HG03039 (cell line): ENCODE measurements around the gene TEX2.
"Not testable (repeated sequence)": the region's sequence is repeated elsewhere in the genome, so short reads cannot be mapped to it uniquely, and the experiment has no call there.

ENCODE experiments used
- ATAC-seq: cut with Tn5 transposase; IDR thresholded peaks from one replicate; pipeline ENCODE4 v1.9.1; 2021; ENCODE audit warnings: mild to moderate bottlenecking, moderate library complexity; ENCODE audit not compliant: unreplicated experiment

The TEX2 gene

DNA sequence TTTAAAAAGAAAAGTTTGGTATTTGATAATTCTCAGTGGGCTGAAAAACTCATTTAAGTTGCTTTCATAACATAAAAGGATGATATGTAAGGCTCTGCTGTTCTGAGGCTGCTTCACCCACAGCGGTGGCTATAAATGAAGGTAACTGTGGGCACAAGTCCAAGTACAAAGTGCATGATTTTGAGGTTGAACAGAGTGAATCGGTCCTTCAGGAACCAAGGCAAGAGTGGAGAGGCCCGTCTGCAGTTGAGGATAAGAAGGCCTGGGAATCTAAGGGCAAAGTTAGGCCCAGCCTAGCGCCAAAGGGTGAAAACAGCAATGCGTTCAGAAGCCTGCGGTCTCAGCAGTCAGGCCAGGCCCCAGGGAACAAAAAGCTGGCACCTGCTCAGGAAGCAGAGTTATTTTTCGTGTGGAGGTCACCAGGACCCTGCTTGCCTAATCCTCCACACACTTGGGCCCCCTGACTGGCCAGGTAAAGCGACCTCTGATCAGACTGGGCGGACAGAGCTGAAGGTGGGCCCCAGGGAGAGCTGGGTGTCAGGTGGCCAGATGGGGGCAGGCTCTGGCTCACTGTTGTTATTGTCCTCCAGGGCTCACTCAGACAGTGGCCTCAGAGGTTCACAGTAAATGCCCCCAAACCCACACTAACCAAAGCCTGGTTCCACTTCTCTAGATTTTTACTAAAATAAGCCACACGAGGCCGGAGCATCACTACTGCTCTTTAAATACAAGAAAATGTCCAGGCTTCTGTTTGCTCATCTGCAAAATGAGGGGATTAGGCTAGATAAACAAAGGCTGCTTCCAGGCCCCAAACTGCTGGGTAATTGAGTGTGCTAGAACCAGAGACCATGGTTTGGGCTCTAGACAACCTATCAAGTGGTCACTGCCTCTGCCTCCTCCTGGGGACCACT, 46.5 kb downstream of the TEX2 start:
- ATAC-seq, result no peak

DNA sequence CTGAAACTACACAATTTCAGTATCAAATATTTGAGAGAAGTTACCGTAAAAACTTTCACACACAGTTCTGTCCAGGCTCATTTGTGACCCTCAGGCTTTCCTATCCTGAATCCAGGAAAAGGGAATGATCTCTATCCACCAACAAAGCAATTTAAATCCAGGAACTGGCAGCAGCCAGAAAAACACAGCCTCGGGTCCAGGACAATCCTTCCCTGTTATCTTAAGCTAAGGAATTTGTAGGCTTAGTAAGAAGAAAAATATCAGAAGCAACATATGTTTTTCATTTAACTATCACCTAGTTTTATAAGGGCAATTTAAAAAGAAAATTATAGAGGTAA, 47.1 kb downstream of the TEX2 start:
- ATAC-seq, result no peak

DNA sequence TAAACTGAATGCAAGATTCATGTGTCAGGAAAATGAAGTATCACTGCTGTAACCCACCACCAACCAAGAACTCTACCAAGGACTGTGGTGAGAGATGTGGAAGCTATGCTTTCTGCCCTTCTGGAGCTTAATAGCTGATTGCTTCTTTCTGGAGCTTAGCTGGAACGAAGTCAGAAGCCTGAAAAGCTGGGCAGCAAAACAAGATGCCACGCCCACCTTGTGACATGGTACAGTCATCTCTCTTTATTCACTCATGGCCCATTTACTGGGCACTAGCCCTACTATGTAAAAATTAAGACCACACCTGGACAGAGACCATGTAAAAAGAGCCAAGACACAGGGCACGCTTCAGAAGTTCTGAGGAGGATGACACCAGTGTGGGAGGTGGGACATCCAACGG, 48.1 kb downstream of the TEX2 start:
- no peak for ATAC-seq

DNA sequence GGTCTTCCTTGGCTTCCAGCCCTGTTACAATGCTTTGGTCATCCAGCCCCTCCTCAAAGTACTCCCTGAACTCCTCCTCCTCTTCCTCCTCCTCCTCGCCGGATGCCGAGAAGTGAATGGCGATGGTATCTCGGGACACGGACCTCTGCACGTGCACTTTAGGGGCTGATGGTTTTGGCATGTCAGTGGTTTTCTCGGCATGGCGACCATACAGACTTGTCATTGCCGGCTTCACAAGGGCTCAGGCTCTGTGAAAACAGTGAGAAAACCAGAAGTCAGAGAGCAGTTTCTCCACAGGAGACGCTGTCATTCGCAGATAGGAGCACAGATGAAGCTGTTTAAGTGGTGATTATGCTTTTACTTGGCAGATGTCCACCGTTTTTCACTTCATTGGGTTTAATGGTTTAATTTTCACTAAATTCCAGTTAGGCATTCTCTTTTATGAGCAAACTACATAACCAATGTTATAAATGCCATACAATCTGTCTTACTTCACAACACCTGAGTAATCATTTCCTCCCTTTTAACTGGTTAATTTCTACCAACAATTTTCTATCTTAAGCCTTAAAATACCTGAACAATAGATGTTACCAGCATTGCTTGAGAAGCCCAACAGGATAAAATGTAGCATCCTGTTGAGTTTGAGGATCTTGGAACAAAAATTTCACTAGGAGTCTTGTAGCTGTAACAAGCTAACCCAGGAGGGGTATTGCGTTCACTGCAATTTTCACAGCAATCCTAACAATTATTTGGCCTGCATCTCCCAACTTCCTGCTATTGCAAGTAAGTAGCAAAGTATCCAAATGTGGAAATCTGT, 48.9 kb downstream of the TEX2 start:
- ATAC-seq, result no peak

DNA sequence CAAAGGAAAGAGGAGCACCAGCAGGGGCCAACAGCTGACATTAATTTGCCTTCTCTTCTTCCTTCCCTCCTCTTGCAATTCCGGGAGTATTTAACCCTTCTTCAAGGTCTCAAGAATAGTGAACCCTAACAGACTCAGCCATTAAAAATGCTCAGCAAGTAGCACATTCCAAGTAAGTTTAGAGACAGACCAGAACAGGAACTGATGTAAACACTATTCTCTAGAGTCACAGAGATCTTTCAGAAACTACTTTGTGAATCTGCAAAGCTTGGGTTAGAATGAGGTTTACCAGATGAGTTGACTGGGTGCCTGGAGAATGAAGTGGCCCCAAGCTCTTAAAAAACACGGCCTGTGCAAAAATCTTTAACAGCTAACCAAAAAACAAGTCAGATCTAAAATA, 50.9 kb downstream of the TEX2 start:
- ATAC-seq, result no peak

DNA sequence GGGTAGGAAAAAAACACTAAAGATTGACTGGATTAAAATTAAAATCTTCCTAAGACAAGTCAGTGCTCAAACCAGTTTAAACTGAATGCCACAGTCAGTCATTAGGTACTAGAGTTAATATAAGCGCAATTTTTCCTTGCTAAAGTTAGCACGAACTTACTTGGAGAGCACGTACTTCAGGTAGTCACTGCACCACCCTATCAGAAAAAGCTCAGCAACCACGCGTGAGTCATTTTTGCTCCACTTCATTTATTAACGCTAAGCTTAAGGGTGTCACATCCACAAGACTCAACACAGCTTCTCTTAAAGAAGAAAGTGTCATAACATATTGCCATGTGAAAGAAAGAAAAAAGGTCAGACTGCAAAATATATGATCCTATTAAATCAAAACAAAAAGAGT, 53.1 kb downstream of the TEX2 start:
- ATAC-seq, result no peak

DNA sequence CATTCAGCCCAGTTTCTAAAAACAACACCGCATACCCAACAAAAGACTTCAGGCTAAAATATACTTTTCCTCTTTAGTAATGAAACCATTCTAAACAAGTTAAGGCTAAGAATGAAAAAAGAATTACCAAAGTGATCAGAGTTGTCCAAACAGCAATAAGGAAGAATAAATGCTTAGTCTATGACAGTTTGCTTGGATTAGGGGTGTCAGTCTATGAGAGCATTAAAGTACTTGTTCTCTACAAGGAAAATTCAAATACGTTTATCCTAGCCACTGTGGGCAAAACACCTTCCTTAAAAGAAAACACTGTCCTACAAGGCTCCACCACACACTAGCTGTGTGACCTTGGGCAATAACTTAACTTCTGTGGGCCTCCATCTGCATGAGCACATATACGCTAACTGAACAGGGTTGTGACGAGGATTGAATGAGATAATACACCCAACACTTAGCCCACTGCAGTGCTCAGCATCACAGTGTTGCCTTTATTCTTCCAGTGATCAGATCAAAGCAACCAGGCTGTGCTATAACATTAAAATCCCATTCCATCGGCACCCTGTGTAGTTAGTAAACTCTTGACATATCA, 53.6 kb downstream of the TEX2 start:
- ATAC-seq, result no peak

DNA sequence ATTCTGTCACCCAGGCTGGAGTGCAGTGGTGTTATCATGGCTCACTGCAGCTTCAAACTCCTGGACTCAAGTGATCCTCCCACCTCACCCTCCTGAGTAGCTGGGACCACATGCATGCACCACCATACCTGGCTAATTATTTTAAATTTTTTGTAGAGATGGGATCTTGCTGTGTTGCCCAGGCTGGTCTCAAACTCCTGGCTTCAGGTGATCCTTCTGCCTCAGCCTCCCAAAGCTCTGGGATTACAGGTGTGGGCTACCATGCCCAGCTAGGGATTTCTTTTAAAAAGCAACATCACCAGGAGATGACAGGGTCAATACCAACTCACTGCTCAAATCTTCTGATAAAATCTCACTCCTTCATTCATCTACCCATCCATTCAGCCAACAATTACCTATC, 54.4 kb downstream of the TEX2 start:
- not testable (repeated sequence) for ATAC-seq

DNA sequence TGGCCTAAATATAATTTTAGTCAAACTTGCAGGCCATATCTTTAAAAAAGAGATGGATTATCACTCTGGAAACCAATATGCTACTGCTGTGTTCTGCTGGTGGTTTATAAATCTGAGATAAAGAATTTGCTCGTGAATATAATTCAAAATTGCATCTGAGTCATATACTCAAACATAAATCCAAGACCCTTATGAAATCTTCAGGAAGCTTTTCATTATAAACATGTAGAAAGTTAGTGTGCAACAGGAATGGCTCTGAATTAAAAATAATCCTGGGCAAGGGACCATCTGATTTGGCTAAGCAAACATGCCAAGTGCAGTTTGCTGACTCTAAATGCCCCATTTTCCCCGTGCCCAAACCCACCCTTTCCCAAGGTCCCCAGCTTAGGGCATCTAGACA, 57.3 kb downstream of the TEX2 start:
- ATAC-seq, result no peak

DNA sequence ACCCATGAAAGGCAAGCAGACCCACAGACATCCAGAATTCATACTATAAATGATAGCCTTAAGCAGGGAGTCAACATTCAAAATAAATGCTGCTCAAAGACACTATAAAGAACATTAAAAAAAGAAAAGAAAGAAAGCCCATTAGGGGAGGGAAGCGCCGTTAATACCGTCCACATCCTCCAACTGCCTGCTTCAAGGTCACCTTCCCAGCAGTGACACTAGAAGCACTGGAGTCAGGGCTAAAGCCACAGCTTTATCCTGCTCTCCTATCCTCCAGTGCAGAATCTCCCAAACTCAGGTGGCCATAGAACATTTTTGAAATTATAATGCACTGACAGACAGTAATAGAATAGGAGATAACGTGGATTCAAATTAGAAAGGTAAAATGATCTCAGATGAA, 59.4 kb downstream of the TEX2 start:
- ATAC-seq, result no peak

DNA sequence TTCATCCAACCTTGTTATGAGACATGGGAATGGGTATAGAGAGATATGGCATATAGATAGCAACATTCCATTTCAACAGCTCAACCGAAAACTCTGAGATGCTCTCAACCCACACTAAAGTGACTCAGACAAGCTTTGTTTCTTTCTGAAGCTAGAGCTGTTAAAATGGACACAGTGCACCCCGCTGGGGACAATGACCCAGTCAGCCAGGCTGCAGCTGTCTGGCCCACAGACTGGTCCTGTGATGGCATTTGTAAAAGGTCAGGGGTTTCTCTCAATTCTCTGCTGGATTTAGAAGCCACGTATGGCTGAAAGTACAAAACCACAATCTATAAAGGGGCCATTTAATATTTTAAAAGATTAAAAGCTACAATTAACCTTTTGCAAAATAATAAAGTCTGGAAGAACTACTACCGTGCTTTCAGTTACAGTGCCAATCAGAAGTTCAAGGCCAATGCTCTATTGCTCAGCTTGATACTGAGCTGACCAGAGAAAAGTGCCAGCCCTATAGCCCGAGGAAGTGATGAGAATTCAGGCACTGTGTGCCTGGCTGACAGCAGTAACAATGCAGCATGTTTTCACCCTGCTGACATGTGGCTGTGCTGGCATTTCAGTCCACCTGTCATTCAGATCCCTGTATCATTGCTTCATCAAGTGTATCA, 60.2 kb downstream of the TEX2 start:
- ATAC-seq, result no peak

DNA sequence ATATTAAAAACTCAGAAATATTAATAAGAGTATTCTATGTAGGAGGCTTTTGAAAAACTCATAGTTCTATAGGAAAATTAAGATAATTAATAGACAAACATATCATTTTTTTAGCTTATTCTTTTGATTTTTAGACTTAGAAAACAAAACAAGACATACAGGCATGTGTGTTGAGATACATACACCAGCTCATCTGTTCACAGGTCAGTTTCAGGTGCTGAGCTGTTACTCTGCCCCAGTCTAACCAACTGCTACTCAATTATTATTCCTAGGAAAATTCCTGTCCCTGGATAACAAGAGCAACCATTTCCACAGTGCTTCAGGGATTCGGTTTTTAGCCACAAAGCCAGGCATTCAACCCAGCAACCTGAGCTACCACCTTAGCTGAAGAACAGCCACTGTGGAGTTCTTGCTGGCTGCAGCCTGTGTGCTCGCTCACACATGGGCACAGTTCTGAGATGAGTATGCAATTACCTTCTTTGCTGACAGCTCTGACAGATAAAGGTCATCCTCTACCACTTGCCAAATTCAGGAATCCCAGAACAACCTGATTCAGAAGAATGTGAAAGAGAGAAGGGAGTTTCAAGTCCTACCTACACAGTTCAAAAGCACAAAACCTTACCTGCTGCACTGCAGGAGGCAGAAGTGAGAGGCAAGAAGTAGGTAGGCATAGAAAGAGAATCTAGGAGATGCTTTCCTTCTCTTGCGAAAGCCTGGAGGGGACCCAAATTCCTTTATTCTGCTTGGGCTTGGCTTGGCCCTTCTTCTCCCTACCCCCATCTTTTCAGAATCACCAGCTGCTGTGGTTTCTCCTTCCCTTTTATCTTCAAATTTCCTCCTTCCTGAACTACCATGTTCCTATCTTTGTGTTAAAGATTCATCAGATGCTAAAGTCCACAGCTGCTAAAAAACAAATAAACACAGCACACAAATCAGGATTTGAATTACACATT, 62.7 kb downstream of the TEX2 start:
- no peak for ATAC-seq

DNA sequence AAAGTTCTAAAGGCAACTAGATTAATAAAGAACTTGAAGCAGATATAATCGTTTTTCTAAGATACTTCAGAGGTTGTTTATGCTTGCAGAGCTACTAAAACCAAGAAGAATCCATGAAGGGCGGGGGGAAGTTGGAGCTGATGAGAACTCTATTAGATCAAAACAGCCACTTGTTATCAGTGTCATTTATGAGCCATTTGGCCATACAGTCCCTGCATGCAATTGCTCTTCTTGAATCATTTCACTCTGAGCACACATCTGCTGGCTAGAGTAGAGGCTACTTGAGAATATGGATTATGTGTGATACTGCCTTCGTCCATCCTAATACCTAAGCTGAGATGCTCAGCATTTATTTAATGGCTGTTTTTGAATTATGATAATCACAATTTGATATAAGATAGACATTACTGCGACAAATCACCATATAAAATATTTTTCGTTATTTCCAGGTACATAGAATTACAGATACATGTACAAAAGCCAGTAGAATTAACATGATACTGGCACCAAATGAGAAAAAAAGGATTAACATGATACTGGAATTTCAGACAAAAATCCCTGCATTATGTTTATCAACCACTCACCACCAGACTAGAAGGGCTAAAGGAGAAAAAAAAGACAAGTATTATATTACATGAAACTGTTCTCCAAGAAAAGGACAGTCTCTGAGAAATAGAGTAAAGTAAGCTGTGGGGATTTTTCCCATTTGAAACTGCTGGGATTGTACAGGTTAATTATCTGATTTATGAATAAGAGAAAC, 64.5 kb downstream of the TEX2 start:
- no peak for ATAC-seq

DNA sequence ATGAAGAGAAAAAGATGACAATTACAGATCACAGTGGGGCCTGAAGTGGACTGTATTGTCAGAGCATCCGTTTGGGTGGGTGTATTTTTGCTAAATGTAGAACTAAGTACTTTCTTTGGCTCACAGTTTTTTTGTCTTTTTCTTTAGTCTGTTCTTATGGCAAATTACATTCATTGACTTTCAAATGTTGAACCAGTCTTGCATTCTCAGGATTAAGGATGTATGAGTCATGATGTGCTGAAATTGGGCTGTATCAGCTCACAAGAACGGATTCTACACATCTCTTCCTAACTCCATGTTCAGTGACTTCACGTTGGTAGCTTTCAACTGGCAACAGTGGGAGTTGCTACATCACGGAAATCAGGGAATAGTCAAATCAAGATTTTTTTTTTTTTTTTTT, 66.5 kb downstream of the TEX2 start:
- no peak for ATAC-seq

DNA sequence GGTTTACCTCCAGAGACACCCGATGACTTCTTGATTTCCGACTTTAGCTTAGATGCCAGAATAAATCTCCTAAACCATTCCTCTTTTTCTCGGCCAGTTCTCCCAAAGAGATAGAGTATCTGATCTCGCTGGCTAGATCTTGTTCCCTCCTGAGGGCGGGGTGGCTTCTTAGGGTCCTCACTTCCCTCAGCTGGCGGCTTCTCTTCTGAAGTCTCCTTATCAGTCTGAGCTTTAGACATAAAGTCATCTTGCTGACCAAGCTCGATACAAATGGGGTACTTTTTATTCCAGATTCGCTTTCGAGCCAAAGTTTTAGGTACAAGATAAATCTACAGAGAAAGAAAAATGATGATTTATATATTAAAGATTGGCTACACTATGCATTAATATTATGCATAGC, 69.5 kb downstream of the TEX2 start:
- ATAC-seq, result no peak

DNA sequence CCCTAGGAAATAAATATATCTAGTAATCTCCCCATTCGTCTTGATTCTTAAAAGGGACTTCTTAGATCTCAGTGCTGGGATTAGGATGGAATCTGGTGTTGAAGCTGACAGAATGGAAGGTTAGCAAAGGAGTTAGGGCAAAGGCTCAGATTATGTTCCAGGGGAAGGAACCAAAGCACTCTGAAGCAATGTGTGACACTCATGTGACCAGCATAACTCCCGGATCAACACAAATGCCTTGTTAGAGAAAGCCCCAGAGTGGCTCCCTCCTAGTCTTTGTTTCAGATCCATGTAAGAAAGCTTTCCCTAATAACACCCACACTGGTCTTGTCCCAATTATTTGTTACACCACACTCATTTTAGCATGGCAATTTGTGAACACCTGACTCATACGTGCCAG, 70.5 kb downstream of the TEX2 start:
- ATAC-seq, result no peak

DNA sequence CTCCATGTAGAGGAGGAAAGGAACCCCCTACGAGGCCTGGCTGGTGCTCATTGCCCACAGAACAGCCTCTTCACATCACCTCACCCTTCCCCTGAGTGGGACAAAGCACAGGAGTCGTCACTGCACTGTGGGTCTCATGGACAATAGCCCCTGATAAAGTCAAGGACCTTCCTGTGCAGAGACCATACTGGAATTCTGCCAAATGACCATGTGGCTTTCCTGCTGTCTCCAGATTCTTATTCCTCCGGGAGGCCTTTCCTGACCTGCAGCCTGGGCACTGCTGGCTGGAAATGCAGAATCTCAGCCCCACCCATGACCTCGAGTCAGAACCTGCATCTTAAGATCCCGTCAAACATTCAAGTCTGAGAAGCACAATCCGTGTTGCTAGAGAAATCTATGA, 72.6 kb downstream of the TEX2 start:
- no peak for ATAC-seq

DNA sequence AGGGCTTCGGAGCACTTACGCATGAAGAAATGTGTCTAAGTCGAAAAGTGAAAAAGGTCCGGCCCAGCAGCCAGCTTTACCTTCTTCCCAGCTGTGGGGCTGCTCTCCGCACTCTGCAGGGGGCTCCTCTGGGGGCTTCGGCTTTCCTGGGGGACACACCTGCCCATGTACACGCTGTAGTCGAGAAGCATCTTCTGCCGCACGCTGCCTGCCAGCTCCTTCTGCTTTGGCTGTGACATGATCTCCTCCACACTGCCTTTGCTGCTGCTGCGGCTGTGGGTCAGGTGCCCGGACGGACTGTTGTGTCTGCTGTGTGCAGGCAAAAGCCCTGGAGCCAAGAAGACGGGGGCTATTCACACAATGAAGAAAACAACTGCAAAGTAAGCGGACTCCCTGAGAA, 75.0 kb downstream of the TEX2 start:
- no peak for ATAC-seq

DNA sequence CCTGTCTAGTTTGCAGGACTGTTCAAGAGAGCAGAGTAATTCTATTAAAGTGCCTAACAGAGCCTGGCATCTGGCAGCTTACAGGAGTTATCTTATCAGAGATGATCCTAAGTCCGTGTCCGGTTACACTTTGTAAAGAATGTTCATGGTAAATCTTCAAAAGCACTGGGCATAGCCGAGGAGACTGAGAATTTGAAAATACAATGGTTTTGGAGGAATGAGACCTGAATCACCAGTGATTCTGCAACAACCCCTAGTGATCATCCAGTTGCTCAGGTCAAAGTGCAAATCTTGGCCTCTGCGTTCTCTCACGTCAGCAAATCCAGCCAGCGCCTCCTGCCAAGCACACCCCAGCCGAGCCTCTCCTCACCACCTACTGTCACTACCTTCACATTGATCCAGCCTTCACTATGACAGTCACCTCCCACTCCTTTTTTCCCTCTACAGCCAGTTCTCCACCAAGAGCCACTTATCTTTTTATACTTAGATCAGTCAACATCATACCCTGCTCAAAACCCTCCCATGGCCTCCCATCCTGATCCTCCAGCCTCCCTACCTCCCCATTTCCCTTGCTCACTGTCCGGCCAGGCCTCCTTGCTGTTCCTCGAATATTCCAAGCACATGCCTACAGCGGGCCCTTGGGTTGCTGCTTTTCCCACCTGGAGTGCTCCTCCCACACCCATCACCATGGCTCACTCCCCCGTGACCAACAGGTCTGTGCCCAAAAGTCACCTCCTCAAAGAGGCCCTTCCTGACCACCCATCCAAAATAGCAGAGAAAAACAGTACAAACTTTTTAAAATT, 75.8 kb downstream of the TEX2 start:
- ATAC-seq, result no peak
